Ishikawa (cell line): ENCODE data around the gene TAGAP.

Experiments used
- CEBPB ChIP-seq: IDR thresholded peaks from 2 replicates; pipeline ENCODE4 v1.6.1; 2012
- CREB1 ChIP-seq: IDR thresholded peaks from 2 replicates; pipeline ENCODE4 v1.6.1; 2012; ENCODE audit warnings: low read depth
- EP300 ChIP-seq: IDR thresholded peaks from 2 replicates; pipeline ENCODE4 v1.6.1; 2012; ENCODE audit warnings: borderline replicate concordance
- FOXM1 ChIP-seq: IDR thresholded peaks from 2 replicates; pipeline ENCODE4 v1.6.1; 2012; ENCODE audit warnings: low read depth, borderline replicate concordance
- NFIC ChIP-seq: IDR thresholded peaks from 2 replicates; pipeline ENCODE4 v1.6.1; 2012
- REST ChIP-seq: IDR thresholded peaks from 2 replicates; pipeline ENCODE4 v1.6.1; 2012; ENCODE audit warnings: low read depth, mild to moderate bottlenecking
- TAF1 ChIP-seq: IDR thresholded peaks from 2 replicates; pipeline ENCODE4 v1.6.1; 2012; ENCODE audit warnings: low read depth, mild to moderate bottlenecking
- TCF12 ChIP-seq: IDR thresholded peaks from 2 replicates; pipeline ENCODE4 v1.6.1; 2012; ENCODE audit warnings: low read depth
- YY1 ChIP-seq: IDR thresholded peaks from 2 replicates; pipeline ENCODE4 v1.6.1; 2012; ENCODE audit warnings: low read depth
- TF ChIP-seq, protein P1 (sequence below): IDR thresholded peaks from 2 replicates; pipeline ENCODE4 v1.6.1; 2012

GRCh38 chr6:159045801-159046200 lies 1.0 kb upstream of the TAGAP start:
- no peak for TF ChIP-seq CEBPB
- no peak for TF ChIP-seq TAF1
- TF ChIP-seq EP300: no peak
- no peak for TF ChIP-seq YY1
- TF ChIP-seq FOXM1: no peak
- TF ChIP-seq CREB1: no peak
- TF ChIP-seq, protein P1, sequence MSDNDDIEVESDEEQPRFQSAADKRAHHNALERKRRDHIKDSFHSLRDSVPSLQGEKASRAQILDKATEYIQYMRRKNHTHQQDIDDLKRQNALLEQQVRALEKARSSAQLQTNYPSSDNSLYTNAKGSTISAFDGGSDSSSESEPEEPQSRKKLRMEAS: no peak
- TF ChIP-seq REST: no peak
- no peak for TF ChIP-seq NFIC
- TF ChIP-seq TCF12: no peak
